Mucosa of descending colon (tissue), 3 donors: Measurements from ENCODE around the gene SAMD4A. TPM values are rescaled to one million over a fixed set of nuclear protein-coding genes. Genes with fewer than 3 reads are reported as not detected.

Experiments
- ATAC-seq: fragments of 200-7000 bp; cut with Tn5 transposase; one replicate; pipeline ENCODE4 v1.9.1; 2020; ENCODE audit warnings: mild to moderate bottlenecking, moderate library complexity
- DNase-seq, 3 donors: peaks; one replicate each; pipeline ENCODE4 v3.0.0-alpha.2; 2020
- H3K36me3 ChIP-seq: fragments of 200-600 bp; one replicate; pipeline ENCODE4 v1.8.0; 2021; ENCODE audit warnings: low read depth, mild to moderate bottlenecking
- H3K4me1 ChIP-seq: fragments of 200-600 bp; one replicate; pipeline ENCODE4 v1.8.0; 2021; ENCODE audit warnings: low read depth, mild to moderate bottlenecking
- H3K4me3 ChIP-seq: fragments of 200-600 bp; one replicate; pipeline ENCODE4 v1.8.0; 2021; ENCODE audit warnings: mild to moderate bottlenecking
- H3K9me3 ChIP-seq: fragments of 200-600 bp; one replicate; pipeline ENCODE4 v1.8.0; 2021; ENCODE audit warnings: mild to moderate bottlenecking
- intact Hi-C, 2 donors: fragments of 100-400 bp; cut with DNase I in 1 of 2; cut with micrococcal nuclease in 1 of 2; formaldehyde crosslinking; loops; one replicate each; pipeline versions ENCODE4 v1.11.0 to v1.11.1; 2022; cut with DNase I, micrococcal nuclease
- total RNA-seq, 3 donors: library from RNA; stranded (reverse); fragmentation: NEBNext Ultra II Directional in 2 of 3; extraction: Animal tissue kit (Norgen Biotek cat#: 25700) in 2 of 3; gene quantifications; one replicate each; pipeline versions ENCODE4 v1.2.1 to v1.2.4, GENCODE V29; 2021 to 2023
- TF ChIP-seq, protein P1 (sequence below): fragments of 200-600 bp; IDR thresholded peaks from one replicate; pipeline ENCODE4 v1.8.0; 2022; ENCODE audit warnings: antibody characterized with exemption, mild to moderate bottlenecking
- donor health status: DM: no; HTN: no; CAD: no; lungs with moderate emphysema.
- donor health status: DM: no; HTN: no; CAD: no.
- donor health status: DM: no; HTN: yes; CAD: no.

The SAMD4A gene
- total RNA-seq, 3 donors from 2014 or later, result 14.7 to 82.1 (median 16.5) TPM

DNA sequence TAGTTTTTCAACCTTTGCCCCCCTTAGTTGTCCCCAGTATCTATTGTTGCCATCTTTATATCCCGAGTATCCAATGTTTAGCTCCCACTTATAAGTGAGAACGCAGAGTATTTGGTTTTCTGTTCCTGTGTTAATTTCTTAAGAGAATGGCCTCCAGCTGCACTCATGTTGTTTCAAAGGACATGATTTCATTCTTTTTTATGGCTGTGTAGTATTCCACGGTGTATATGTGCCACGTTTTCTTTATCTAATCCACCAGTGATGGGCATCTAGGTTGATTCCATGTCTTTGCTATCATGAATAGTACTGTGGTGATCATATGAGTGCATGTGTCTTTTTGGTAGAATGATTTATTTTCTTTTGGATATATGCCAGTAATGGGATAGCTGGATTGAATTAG lies 263.7 kb downstream of the SAMD4A start:
- TF ChIP-seq, protein P1, sequence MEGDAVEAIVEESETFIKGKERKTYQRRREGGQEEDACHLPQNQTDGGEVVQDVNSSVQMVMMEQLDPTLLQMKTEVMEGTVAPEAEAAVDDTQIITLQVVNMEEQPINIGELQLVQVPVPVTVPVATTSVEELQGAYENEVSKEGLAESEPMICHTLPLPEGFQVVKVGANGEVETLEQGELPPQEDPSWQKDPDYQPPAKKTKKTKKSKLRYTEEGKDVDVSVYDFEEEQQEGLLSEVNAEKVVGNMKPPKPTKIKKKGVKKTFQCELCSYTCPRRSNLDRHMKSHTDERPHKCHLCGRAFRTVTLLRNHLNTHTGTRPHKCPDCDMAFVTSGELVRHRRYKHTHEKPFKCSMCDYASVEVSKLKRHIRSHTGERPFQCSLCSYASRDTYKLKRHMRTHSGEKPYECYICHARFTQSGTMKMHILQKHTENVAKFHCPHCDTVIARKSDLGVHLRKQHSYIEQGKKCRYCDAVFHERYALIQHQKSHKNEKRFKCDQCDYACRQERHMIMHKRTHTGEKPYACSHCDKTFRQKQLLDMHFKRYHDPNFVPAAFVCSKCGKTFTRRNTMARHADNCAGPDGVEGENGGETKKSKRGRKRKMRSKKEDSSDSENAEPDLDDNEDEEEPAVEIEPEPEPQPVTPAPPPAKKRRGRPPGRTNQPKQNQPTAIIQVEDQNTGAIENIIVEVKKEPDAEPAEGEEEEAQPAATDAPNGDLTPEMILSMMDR, result no peak

DNA sequence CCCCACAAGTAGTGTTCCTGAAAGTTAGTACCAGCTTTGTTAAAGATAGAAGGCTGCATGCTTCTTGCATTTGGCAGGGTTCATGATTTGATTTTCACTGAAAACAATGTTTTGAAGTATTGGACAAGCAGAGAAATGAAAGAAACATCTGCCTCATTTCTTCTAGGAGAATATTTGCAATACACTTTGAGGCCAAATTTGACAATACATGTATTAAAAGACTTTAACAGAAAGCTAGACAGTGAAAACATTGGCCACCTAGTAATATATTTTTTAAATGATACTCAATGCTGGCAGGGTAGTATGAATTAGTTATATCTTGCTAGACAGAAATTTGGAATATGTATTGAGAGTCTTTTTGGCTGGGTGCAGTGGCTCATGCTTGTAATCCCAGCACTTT lies 267.2 kb downstream of the SAMD4A start:
- no peaks in the 10 kb centered on the region for H3K36me3 ChIP-seq
- DNase-seq (no peak), ATAC-seq (no peak)
- no peaks in the 10 kb centered on the region for H3K4me1 ChIP-seq
- H3K4me3 ChIP-seq, result no peak overlapping the region
- TF ChIP-seq, protein P1, result no peak
- intact Hi-C loops, result no loop called here
- H3K9me3 ChIP-seq, result no peaks in the 10 kb centered on the region

More for the DNA sequence above, 263.7 kb downstream of the SAMD4A start:
- no peaks in the 10 kb centered on the region for H3K4me1 ChIP-seq
- no peak overlapping the region for H3K4me3 ChIP-seq
- DNase-seq (no peak), ATAC-seq (no peak)
- H3K9me3 ChIP-seq, result no peaks in the 10 kb centered on the region
- intact Hi-C loops, result no loop called here
- H3K36me3 ChIP-seq, result no peaks in the 10 kb centered on the region

DNA sequence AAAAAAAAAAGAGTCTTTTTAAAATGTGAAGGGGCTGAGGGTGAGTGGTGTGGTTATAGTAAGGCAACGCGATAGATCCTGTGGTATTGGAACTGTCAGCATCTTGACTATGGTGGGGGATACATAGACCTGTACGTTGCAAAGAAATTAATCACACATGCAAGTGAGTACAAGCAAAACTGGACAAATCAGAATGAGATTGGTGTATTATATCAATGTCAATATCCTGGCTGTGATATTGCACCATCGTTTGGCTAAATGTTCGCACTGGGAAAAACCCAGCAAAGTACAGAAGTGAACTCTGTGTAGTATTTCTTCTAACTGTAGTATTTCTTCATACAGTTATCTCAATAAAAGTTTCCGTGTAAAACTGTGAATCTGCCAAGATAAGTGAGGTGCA lies 267.8 kb downstream of the SAMD4A start:
- no peak overlapping the region for H3K4me3 ChIP-seq
- H3K9me3 ChIP-seq, result no peaks in the 10 kb centered on the region
- no peak for DNase-seq
- no peaks in the 10 kb centered on the region for H3K4me1 ChIP-seq
- no peak for ATAC-seq
- intact Hi-C loops, result no loop called here
- TF ChIP-seq, protein P1, result no peak
- no peaks in the 10 kb centered on the region for H3K36me3 ChIP-seq

DNA sequence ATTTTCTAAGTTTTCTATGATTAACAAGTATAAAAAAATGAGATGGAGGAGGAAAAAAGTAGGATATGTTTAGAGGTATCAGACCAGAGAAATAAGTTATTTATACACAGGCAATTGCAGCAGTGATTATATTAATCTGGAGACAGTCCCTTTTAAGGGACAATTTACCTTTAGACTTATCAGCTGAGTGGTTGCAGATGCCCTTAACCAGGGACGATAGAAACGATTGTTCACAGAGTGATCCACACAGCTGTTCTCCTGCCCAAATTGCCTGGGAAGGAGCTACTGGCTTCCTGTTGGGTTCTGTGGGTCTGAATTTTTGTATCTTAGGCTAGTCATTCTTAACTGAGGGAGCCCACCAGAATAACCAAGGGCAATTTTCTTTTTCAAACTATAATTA lies 269.3 kb downstream of the SAMD4A start:
- intact Hi-C loops, result no loop called here
- H3K9me3 ChIP-seq, result no peaks in the 10 kb centered on the region
- no peaks in the 10 kb centered on the region for H3K36me3 ChIP-seq
- DNase-seq (no peak), ATAC-seq (no peak)
- no peak overlapping the region for H3K4me3 ChIP-seq
- TF ChIP-seq, protein P1, result no peak
- H3K4me1 ChIP-seq, result no peaks in the 10 kb centered on the region

DNA sequence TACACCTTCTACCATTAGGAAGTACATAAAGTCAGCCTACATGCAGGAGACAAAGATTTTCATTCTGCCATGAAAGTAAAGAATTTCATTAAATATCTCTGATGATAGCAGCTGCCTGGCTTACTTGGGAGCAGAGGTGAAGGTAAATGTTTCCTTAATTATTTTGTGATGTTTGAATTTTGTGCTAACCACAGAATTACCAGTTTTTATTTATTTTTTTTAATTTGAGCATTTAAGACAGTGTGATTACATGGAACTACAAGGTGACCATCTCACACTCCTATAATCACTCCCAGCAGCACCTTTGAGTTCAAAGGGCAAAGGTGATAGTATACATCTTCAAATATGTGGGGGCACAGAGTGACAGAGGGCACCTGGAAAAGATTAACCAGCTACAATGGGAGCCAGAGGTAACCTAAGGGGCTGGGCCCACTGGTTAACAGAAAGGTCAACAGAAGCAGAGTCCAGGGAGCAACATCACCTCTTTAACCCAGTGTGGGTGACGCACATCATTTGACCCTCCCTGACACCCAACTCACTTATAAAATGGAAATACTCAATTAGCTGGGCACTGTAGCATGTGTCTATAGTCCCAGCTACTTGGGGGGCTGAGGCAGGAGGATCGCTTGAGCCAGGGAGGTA lies 270.7 kb downstream of the SAMD4A start:
- H3K4me3 ChIP-seq, result no peak overlapping the region
- H3K36me3 ChIP-seq, result no peaks in the 10 kb centered on the region
- DNase-seq (no peak), ATAC-seq (no peak)
- intact Hi-C loops, result no loop called here
- no peaks in the 10 kb centered on the region for H3K4me1 ChIP-seq
- TF ChIP-seq, protein P1, result no peak
- H3K9me3 ChIP-seq, result no peaks in the 10 kb centered on the region
